Measurements from ENCODE around the gene TRAPPC3L.

The TRAPPC3L gene

DNA sequence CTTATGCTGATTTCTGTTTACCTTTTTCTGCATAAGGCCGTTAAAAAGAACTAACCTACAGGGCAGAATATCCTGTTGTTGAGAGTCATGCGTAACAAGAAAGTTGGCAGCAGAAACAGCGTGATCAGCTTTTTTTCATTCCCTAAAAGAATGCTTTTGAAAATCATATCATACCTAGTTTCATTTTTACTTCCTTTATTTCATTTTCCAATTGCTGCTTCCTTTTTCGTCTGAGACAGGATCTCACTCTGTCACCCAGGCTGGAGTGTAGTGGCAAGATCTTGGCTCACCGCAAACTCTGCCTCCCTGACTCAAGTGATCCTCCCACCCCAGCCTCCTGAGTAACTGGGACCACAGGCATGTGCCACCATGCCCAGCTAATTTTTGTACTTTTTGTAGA is 80.2 kb downstream of the TRAPPC3L start:
- DNase-seq (ENCODE audit: low read depth), result no peak

DNA sequence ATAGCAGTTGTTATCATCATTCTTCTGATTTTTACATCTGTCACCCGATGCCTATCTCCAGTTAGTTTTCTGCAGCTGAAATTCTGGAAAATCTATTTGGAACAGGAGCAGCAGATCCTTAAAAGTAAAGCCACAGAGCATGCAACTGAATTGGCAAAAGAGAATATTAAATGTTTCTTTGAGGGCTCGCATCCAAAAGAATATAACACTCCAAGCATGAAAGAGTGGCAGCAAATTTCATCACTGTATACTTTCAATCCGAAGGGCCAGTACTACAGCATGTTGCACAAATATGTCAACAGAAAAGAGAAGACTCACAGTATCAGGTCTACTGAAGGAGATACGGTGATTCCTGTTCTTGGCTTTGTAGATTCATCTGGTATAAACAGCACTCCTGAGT is 82.2 kb downstream of the TRAPPC3L start:
- DNase-seq (ENCODE audit: low read depth), result no peak

DNA sequence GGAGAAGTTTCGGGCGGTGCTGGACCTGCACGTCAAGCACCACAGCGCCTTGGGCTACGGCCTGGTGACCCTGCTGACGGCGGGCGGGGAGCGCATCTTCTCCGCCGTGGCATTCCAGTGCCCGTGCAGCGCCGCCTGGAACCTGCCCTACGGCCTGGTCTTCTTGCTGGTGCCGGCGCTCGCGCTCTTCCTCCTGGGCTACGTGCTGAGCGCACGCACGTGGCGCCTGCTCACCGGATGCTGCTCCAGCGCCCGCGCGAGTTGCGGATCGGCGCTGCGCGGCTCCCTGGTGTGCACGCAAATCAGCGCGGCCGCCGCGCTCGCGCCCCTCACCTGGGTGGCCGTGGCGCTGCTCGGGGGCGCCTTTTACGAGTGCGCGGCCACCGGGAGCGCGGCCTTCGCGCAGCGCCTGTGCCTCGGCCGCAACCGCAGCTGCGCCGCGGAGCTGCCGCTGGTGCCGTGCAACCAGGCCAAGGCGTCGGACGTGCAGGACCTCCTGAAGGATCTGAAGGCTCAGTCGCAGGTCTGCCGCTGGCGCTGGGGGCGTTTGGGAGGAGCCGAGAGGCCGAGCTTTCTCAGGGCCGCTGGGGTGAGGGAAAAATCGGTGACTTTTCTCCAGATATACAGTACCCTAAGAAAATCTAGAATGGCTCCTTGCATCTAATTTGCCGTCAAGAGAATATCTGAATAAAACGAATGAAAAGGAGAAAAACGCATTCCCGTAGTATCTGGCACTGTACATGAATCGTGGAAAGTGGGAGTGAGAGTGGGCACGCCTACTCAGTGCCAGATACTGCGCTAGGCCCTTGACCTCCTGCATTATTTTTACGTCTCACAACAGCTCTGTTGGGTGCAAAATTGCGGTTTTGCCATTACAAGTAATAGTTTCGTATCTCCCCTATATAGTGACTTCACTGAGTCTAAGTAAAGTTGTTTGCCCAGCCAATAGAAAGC is 83.3 kb downstream of the TRAPPC3L start:
- DNase-seq (ENCODE audit: low read depth), result peak; percentile 42

DNA sequence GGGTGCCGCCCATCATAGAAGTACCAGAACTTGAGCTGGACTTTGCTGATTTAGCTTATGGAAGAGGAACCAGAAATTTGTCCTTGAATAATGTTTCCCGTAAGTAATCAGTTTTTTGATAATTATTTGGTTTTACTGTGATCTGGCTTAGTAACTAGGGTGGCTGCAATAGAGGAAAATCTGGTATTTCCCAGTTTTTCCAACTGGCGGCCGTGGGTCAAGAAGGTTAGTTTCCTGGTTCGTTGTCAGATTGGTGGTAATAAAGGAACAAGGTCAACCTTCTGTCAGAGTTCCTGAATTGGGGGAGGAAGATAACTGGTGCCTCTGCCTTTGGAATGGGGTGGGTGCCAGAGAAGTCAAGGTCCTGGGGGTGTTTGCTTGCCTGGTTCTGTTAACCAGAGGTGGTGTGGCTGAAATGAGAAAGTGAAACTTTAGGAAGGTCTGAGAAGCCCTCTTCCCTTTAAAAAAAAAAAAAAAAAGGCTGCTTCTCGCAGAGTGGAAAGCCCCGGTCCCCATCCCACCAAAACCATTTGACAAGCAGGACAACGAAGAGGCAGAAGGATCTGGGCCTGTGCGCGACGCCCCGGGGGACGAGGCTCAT is 84.1 kb downstream of the TRAPPC3L start, which contains the start of gene CALHM6:
Gene CALHM6 (plus strand): TSS at position 45 of the 601 bp plus-strand sequence. CDS start 555 bp downstream, at position 600.
- DNase-seq (ENCODE audit: low read depth), result no peak

DNA sequence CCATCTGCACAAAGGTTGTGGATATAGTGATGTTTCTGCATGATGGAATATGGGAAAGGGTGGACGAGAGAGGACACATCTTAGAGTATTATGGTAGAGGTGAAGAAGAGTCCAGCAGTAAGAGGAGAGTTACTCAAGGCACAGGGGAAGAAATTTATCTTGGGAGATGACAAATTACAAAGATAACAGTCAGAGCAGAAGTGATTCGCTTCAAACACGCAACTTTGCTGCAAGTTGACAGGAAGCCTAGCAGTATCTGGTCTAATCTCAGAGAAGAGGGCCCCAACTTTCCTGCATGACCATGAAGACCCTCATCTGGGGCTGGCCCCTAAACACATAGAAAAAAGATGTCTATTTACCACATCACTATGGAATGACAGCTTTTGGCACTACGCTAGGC is 85.6 kb downstream of the TRAPPC3L start:
- no peak for DNase-seq (ENCODE audit: low read depth)

DNA sequence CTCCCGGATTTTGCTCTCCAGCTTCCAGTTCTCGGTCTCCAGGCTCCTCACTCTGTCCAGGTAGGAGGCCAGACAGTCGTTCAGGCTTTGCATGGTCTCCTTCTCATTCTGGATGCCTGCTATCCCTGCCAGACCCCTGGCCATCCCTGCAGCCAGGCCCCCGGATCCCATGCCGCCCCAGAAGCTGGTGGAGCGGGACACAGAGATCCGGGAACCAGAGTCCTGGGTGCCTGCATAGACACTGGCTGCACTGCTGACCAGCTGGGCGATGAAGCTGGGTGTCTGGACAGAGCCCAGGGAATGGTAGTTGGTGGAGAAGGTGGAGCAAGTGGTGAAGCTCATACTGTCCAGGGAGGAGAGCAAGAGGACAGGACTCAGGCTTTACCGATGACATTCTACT is 87.2 kb downstream of the TRAPPC3L start:
- DNase-seq (ENCODE audit: low read depth), result no peak

DNA sequence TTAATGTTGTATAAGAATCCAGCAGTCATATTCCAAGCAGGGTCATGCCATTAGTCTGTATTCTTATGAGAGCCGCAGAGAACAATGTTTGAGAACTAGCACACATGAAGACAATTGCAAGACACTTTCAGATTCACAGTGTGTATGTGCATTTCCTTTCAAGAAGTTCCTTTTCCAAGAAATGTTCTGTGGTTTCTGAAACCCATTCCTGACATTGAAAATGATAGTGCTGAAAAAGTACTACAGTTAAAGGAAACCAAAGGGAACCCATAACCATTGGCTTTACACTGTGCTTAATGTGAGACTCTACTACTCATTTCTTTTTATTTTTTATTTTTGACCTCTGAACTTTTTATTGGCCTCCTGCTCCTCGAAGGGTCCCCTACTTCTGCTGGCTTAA is 88.6 kb downstream of the TRAPPC3L start:
- DNase-seq (ENCODE audit: low read depth), result no peak

DNA sequence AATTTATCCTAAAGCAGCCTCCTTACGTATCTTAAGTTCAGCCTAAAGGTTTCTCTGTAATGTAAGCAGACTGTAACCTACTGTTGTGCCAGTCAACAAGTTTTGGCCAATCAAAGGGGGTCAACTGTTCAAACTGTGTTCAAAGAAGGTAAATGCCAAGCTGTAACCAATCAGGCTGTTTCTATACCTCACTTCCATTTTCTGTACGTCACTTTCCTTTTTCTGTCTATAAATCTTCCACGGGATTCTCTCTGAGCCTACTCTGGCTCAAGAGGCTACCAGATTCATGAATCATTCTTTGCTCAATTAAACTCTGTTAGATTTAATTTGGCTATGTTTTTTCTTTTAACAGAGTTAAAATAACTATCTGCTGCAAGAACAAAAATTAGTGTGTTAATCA is 89.4 kb downstream of the TRAPPC3L start:
- DNase-seq (ENCODE audit: low read depth), result no peak

DNA sequence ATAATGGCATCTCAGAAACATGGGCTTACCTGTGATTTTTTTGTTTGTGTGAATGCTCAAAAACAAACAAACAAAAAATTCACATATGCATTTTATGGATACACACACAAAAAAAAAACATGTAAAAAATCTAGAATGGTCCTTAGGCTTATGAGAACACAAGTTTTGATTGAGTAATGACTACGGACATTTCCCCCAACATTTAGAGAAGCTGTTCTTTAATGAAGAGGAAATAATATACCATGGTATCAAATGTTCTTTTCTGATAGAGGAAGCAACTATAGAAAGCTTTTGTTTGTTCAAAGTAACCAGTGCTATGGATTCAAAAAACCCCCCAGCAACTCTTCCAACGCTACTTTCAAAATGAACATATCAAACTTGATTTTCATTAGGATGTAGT is 93.0 kb downstream of the TRAPPC3L start:
- DNase-seq (ENCODE audit: low read depth), result no peak

DNA sequence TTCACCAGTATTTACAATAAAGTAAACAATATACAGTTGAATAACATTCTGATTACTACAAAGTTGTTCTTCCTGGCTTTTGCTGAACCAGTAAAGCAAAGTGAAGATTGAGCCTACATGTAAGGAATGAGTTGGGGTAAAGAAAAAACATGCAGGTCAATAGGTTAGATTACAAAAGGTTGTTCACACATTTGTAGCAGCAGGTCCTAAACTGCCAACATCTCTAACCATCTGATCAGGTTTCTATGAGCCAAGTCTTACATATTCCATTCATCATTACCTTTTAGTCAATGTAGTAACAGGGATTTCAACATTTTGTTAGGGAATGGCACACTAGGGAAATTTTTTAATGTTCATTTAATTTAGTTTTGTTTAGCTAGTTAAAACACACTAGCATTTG is 93.6 kb downstream of the TRAPPC3L start:
- DNase-seq (ENCODE audit: low read depth), result no peak

DNA sequence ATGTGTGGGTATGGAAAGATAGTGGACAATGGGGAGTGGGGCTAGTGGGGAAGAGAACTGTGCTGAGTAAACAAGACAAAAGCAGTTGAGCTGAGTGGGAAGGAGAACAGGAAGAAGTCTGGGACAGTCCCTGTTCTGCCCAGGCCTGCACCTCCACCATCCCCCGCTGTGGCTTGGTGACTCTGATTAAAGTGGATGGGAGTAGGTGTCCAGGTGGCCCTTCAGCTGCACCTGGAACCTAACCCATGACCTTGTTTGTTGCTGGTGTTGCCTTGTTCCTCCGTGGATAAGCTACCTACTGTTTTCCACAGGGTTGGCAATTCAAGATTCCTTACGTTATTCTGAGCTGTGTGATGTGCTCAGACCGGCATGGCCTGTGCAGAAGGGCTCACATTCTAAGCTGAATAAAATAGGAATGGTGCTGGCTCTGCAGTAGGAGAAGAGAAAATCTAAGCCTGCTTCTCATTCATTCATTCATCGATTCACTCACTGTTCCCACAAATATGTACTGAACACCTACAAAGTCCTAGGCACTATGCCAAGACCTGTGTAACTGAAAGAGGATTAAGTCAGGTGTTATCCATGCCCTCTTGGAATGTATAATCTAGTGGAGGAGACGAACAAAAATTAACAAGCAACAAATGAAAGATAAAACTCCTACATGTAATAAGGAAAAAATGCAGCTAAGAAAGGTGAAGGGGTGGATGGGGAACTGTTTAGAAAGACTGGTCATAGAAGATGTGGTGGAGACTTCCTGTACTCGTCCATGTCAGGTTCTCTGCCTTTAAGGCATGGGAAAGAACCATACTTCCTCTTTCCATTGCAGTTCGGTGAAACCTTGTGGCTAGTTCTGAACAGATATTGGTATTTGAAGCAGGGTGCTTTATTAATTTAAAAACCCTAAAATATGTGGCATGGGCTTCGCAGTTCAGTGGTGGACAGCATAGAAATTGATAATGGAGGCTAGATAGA is 94.4 kb downstream of the TRAPPC3L start:
- DNase-seq (ENCODE audit: low read depth), result no peak

DNA sequence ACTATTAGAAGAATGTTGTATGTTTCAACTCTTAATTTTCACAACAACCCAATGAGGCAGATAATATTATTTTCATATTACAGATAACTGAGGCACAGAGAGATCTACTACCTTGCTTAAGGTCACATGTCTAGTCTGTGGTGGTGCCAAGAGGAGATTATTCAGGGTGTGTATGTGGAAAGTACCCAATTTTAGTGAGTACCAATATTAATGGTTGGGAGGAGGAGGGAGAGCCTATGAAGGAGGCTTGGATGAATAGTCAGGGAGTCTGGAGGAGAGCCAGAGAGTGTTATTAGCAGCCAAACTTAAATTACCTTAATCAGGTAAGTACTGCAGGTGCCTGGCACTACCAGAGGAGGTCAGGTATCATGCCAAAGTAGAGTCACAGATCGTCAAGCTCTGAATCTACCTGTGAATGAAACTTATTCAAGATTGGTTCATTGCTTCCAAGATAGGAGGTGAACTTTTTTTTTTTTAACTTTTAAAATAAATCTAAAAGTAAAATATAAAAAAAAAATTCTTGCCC is 95.2 kb downstream of the TRAPPC3L start:
- DNase-seq (ENCODE audit: low read depth), result no peak

DNA sequence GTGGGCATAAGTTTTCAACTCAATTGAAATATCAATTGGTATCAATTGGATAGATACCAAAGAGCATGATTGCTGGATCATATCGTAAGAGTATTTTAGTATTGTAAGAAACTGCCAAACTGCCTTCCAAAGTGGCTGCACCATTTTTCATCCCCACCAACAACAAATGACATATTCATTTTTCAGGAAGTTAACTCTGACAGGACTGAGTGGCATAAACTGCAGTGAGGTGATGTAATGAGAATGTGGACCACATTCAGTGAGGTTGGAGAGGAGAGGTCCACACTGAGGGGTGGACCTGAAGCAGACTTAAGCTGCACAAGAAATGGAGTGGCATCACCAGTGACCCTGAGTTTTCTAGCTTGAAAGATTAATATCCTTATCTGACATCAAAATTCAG is 95.9 kb downstream of the TRAPPC3L start:
- no peak for DNase-seq (ENCODE audit: low read depth)

DNA sequence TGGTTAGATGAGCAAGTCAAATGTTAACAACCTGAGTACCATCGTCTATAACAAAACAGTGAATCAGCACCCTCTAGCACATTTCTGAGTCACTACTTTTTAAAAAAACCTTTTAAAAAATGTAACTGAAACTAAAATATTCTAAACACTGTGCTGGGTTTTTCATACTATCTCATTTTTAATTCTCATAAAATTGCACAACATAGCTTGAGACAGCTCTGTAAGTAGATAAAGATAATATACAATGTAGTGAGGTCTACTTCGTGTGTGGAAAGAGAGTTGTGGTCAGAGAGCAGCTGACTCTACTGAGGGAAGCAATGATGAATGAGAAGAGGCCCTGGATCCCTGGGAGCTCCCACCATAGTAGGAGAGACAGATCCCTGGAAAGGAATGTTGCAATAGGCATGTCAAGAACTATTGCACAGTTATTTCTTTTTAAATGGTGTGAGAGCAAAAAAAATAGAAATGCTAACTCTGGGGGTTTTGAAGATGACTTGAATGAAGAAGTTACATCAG is 97.9 kb downstream of the TRAPPC3L start:
- peak; percentile 94 for DNase-seq (ENCODE audit: low read depth)

DNA sequence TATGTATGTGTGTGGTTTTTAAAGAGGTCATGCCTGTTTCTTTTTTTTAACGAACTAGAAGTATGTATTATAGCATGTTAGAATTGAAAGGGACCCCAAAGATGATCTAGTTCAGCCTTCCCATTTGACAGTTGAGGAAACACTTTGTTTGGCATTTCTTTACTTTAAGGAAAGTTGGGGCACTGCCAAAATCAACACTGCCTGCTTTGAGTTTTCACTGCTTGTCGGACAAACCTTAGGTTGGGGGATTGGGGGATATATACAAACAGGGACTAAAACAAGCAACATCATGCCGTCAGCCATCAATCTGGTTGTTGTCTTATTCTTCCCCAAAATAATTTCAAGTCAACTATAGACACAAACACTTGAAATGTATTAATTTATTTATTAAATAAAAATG is 98.4 kb downstream of the TRAPPC3L start:
- no peak for DNase-seq (ENCODE audit: low read depth)

DNA sequence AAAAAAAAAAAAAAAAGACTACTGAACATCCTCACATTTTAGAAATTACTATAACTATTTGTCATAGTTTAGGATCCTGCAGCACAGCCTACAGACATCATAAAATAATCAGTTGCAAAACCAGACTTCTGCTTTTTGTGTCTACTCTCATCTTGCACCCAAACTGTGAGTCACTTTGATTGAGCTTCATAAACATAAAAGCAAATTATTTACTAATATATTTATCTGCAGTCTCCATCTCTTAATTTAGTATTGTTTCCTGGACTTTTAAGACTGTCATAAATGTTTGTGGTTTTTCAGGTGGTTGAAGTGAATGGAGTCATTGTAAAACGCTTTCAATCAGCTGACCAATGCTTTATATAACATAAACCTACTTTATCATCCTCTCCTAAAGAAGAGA is 99.1 kb downstream of the TRAPPC3L start:
- no peak for DNase-seq (ENCODE audit: low read depth)

DNA sequence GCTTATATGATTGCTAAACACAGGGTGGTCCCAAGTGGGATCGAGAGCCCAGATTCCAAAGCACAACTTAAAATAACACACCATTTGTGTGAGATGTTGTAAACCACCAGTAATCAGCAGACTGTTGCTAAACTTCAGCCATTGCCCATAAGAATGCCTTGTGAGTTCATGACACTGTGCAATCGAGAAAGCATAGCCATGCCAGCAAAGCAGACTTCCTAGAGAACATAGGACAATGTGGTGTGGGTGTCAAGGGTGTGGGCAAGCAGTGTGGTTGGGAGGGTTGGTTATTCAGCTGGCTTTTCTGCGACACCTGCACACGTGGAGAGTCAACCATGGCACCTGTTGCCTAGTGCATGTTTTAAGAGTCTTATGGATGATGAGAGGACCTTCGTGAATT is 100.4 kb downstream of the TRAPPC3L start:
- peak; percentile 19 for DNase-seq (ENCODE audit: low read depth)

Data from fibroblast of gingiva (primary cell).